Glutamatergic neuron (in vitro differentiated cells): Measurements from ENCODE around the gene CYGB. TPM values are rescaled to one million over a fixed set of nuclear protein-coding genes. Genes with fewer than 3 reads are reported as not detected.
"Not testable (repeated sequence)": the region's sequence is repeated elsewhere in the genome, so short reads cannot be mapped to it uniquely, and the experiment has no call there.

Experiments
- DNase-seq: peaks from one replicate; pipeline ENCODE4 v3.0.0; 2022
- H3K27ac Mint-ChIP-seq: one replicate; pipeline ENCODE4 v1.8.0; 2020; ENCODE audit warnings: mild to moderate bottlenecking, mixed read lengths, inconsistent platforms; ENCODE audit not compliant: unreplicated experiment
- H3K27me3 Mint-ChIP-seq: one replicate; pipeline ENCODE4 v1.8.0; 2020; ENCODE audit warnings: mild to moderate bottlenecking, moderate library complexity, mixed read lengths, inconsistent platforms; ENCODE audit not compliant: unreplicated experiment
- H3K36me3 Mint-ChIP-seq: one replicate; pipeline ENCODE4 v1.8.0; 2020; ENCODE audit warnings: mild to moderate bottlenecking, mixed read lengths, inconsistent platforms; ENCODE audit not compliant: unreplicated experiment
- H3K4me1 Mint-ChIP-seq: one replicate; pipeline ENCODE4 v1.8.0; 2020; ENCODE audit warnings: mild to moderate bottlenecking, low read depth, mixed read lengths, inconsistent platforms; ENCODE audit not compliant: unreplicated experiment
- H3K4me3 Mint-ChIP-seq: one replicate; pipeline ENCODE4 v1.8.0; 2020; ENCODE audit warnings: mild to moderate bottlenecking, mixed read lengths, inconsistent platforms; ENCODE audit not compliant: unreplicated experiment
- H3K9me3 Mint-ChIP-seq: one replicate; pipeline ENCODE4 v1.8.0; 2020; ENCODE audit warnings: mild to moderate bottlenecking, moderate library complexity, mixed read lengths, inconsistent platforms; ENCODE audit not compliant: unreplicated experiment
- total RNA-seq: library from RNA; stranded (reverse); fragmentation: NEBNext Ultra II Directional; extraction: Animal tissue kit (Norgen Biotek cat#: 25700); gene quantifications from one replicate; pipeline ENCODE4 v1.2.1, GENCODE V29; 2021; ENCODE audit not compliant: unreplicated experiment
- TF ChIP-seq, protein P1 (sequence below): fragments of 200-600 bp; sonication (generic); IDR thresholded peaks from one replicate; pipeline ENCODE4 v1.5.0; 2021; ENCODE audit not compliant: partially characterized antibody, unreplicated experiment

Gene CYGB
- total RNA-seq, 1 donor from 2014 or later: 20.4 TPM

DNA sequence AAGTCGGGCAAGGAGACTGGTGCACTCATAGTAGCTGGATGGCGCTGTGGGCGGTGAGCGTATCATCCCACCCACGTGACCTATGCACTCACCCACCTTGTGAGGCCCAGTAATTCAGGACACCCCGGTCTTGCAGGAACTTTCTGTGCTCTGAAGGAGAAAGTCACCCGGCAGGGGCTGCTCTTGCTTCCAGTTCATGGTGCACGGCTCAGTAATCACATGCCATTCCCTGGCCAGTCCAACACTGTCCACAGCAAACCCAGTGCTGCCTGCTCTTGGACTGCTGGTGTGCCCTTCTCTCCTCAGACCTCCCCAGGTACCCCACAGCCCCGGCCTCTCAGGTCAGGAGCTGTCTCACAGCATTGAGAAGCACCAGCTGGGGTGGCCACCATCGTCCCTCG is 19.9 kb downstream of the CYGB start:
- peaks cover 1% of the 10 kb centered on the region for H3K9me3 Mint-ChIP-seq
- H3K27ac Mint-ChIP-seq: no peak overlapping the region
- TF ChIP-seq, protein P1, sequence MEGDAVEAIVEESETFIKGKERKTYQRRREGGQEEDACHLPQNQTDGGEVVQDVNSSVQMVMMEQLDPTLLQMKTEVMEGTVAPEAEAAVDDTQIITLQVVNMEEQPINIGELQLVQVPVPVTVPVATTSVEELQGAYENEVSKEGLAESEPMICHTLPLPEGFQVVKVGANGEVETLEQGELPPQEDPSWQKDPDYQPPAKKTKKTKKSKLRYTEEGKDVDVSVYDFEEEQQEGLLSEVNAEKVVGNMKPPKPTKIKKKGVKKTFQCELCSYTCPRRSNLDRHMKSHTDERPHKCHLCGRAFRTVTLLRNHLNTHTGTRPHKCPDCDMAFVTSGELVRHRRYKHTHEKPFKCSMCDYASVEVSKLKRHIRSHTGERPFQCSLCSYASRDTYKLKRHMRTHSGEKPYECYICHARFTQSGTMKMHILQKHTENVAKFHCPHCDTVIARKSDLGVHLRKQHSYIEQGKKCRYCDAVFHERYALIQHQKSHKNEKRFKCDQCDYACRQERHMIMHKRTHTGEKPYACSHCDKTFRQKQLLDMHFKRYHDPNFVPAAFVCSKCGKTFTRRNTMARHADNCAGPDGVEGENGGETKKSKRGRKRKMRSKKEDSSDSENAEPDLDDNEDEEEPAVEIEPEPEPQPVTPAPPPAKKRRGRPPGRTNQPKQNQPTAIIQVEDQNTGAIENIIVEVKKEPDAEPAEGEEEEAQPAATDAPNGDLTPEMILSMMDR: no peak
- H3K4me3 Mint-ChIP-seq: no peak overlapping the region
- no peak for DNase-seq
- peaks cover 4% of the 10 kb centered on the region for H3K27me3 Mint-ChIP-seq
- H3K4me1 Mint-ChIP-seq: peaks cover 3% of the 10 kb centered on the region
- H3K36me3 Mint-ChIP-seq: no peaks in the 10 kb centered on the region

DNA sequence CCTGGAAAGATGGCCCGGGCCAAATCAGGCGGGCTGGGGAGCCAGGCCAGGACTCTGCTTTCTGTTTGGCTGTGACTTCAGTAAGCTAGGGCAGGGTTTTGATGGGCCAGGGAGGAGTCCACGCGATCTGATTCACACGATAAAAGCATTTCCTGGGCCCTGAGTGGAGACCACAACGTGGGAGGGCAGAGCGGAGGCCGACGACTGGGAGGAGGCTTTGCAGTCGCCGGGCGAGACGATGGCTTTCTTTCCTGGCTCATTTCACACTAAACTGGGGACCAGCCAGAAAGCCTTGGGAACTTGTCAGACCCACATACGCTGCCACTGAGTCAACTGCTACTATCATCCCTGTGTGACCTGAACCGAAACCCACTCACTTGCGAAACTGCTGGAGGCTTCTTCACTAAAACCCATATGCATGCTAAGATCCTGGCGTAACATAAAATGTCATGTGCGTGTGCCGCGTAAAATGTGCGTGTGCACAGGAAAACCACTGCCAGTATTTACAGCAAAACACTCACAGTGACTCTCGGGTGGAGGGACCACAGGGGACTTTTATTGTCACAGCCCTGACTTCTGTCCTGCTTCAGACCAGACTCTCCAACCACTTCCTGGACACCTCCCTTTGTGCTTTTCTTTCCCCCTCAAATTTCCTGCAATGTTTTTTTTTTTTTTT is 22.1 kb downstream of the CYGB start:
- Mint-ChIP-seq H3K4me1 (peaks cover 3% of the 10 kb centered on the region), H3K4me3 (no peak overlapping the region), H3K27ac (no peak overlapping the region), H3K27me3 (peaks cover 4% of the 10 kb centered on the region), H3K9me3 (peaks cover 1% of the 10 kb centered on the region), H3K36me3 (no peaks in the 10 kb centered on the region)
- TF ChIP-seq, protein P1: no peak
- DNase-seq: no peak

DNA sequence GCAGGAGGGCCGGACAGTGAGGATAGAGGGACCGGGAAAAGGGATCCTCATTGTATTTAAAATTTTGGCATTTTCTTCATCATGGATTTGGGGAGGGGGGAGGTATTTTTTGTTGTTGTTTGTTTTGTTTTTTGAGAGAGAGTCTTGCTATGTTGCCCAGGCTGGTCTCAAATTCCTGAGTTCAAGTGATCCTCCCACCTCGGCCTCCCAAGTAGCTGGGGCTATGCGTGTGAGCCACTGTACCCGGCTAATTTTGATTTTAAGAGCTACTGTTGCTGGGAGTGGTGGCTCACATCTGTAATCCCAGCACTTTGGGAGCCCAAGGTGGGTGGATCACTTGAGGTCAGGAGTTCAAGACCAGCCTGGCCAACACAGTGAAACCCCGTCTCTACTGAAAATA is 23.2 kb downstream of the CYGB start:
- H3K27me3 Mint-ChIP-seq, H3K27ac Mint-ChIP-seq, H3K36me3 Mint-ChIP-seq, H3K9me3 Mint-ChIP-seq, H3K4me1 Mint-ChIP-seq, H3K4me3 Mint-ChIP-seq, DNase-seq: not testable (repeated sequence)

DNA sequence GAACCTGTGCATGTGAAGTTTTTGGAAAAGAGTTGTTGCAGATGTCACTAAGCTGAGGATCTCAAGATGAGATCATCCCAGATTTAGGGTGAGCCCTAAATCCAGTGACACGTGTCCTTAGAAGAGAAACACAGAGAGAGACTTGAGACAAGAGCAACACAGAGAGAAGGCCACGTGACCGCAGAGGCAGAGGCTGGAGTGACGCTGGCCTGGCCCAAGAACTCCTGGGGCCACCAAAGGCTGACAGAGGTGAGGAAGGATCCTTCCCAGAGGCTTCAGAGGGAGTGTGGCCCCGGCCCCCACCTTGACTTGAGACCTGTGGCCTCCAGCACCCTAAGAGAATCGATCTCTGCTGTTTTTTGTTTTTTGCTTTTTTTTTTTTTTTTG is 24.2 kb downstream of the CYGB start:
- no peak for DNase-seq
- no peak overlapping the region for H3K4me3 Mint-ChIP-seq
- TF ChIP-seq, protein P1: no peak
- no peak overlapping the region for H3K27ac Mint-ChIP-seq
- no peaks in the 10 kb centered on the region for H3K4me1 Mint-ChIP-seq
- H3K27me3 Mint-ChIP-seq: no peaks in the 10 kb centered on the region
- H3K9me3 Mint-ChIP-seq: peaks cover 3% of the 10 kb centered on the region
- H3K36me3 Mint-ChIP-seq: no peaks in the 10 kb centered on the region

DNA sequence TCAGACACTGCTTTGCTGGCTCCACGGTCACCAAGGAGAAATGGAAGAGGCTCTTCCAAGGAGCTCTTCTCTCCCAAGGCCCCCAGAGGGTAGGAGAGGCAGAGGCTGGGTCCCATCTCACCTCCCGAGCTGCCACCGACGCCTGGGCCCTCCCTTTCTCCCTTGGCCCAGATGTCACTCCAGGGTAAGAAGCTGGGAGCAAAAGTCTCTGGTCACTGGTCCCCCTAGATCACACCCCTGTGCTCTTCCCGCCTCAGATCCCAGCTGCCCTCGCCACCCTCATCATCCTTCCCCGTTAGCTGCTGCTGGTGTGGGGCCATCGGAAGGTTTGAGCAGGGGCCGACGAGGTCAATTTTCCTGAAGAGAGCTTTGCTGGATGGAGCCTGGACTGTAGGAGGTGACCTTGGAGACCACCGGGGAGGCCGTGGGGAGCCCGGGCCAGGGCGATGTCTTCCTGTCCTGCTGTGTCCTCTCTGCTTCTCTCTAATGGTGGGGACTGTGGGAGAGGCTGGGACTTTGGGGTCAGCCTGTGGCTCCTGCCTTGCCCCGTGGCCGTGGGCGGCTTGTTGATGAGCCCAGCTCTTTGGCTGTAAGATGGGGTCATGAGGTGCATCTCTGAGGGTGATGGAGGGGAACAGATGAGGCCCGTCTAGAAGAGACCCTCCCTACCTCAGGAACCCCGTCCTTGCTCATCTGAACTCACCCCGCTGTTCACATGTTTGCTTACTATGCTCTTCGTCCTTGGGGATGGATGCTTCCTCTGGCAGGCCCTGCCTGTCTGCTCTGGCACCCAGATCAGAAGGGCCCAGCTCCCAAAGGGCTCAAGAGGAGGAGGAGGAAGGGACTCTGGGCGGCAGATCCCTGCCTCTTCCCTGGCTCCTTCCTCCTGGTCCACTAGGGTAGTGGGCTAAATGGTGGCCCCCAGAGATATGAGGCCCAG is 24.9 kb downstream of the CYGB start:
- H3K27me3 Mint-ChIP-seq: peaks cover 2% of the 10 kb centered on the region
- H3K27ac Mint-ChIP-seq: no peak overlapping the region
- no peaks in the 10 kb centered on the region for H3K36me3 Mint-ChIP-seq
- H3K4me3 Mint-ChIP-seq: no peak overlapping the region
- H3K4me1 Mint-ChIP-seq: no peaks in the 10 kb centered on the region
- peaks cover 3% of the 10 kb centered on the region for H3K9me3 Mint-ChIP-seq
- TF ChIP-seq, protein P1: no peak
- DNase-seq: no peak
